OCI-LY1 (cell line): Measurements from ENCODE around the gene RASD1.

ENCODE experiments used
- H2AFZ ChIP-seq: fragments of 200-600 bp; sonication (generic), shearing (Covaris generic); 2 replicates; pipeline ENCODE4 v1.6.0; 2014; ENCODE audit warnings: antibody characterized with exemption, mild to moderate bottlenecking, low read length
- H3F3A ChIP-seq: fragments of 200-600 bp; sonication (generic), shearing (Covaris generic); 2 replicates; pipeline ENCODE4 v1.6.0; 2014; ENCODE audit warnings: mild to moderate bottlenecking, antibody characterized with exemption, low read length, moderate library complexity; ENCODE audit not compliant: insufficient read depth
- H3K27ac ChIP-seq: fragments of 200-600 bp; sonication (generic); 2 replicates; pipeline ENCODE4 v1.5.1; 2014; ENCODE audit warnings: low read length, mixed run types, mild to moderate bottlenecking, low read depth; ENCODE audit not compliant: poor library complexity, severe bottlenecking
- H3K27me3 ChIP-seq: fragments of 200-600 bp; sonication (generic); 2 replicates; pipeline ENCODE4 v1.6.0; 2014; ENCODE audit warnings: antibody characterized with exemption, mild to moderate bottlenecking, low read length, moderate library complexity; ENCODE audit not compliant: insufficient read depth
- H3K36me3 ChIP-seq: fragments of 200-600 bp; sonication (generic); 2 replicates; pipeline ENCODE4 v1.6.1; 2014; ENCODE audit warnings: mild to moderate bottlenecking, antibody characterized with exemption, low read length, moderate library complexity, mixed read lengths; ENCODE audit not compliant: insufficient read depth
- H3K4me1 ChIP-seq: fragments of 200-600 bp; sonication (generic); 2 replicates; pipeline ENCODE4 v1.5.1; 2014; ENCODE audit warnings: mild to moderate bottlenecking, low read length, moderate library complexity; ENCODE audit not compliant: insufficient read depth, severe bottlenecking
- H3K4me2 ChIP-seq: fragments of 200-600 bp; sonication (generic), shearing (Covaris generic); 2 replicates; pipeline ENCODE4 v1.6.1; 2014; ENCODE audit warnings: low read length
- H3K4me3 ChIP-seq: fragments of 200-600 bp; sonication (generic); 2 replicates; pipeline ENCODE4 v1.5.1; 2014; ENCODE audit warnings: low read length, low read depth, mild to moderate bottlenecking, mixed read lengths; ENCODE audit not compliant: poor library complexity, severe bottlenecking
- H3K79me2 ChIP-seq: fragments of 200-600 bp; shearing (Covaris generic); 2 replicates; pipeline ENCODE4 v1.6.1; 2016; ENCODE audit warnings: mixed run types, low read length, mixed read lengths; ENCODE audit not compliant: insufficient read depth
- H3K9ac ChIP-seq: fragments of 200-600 bp; sonication (generic), shearing (Covaris generic); 2 replicates; pipeline ENCODE4 v1.6.1; 2014; ENCODE audit warnings: mild to moderate bottlenecking, low read length, mixed read lengths
- H3K9me2 ChIP-seq: fragments of 200-600 bp; sonication (generic), shearing (Covaris generic); 2 replicates; pipeline ENCODE4 v1.6.1; 2014; ENCODE audit warnings: low read depth, mild to moderate bottlenecking, low read length, mixed read lengths
- H3K9me3 ChIP-seq: fragments of 200-600 bp; shearing (Covaris generic); 2 replicates; pipeline ENCODE4 v1.6.1; 2014; ENCODE audit warnings: low read length, mixed read lengths
- H4K20me1 ChIP-seq: fragments of 200-600 bp; sonication (generic), shearing (Covaris generic); 2 replicates; pipeline ENCODE4 v1.6.0; 2016; ENCODE audit warnings: mild to moderate bottlenecking, low read length; ENCODE audit not compliant: insufficient read depth
- CTCF ChIP-seq: fragments of 200-600 bp; sonication (generic), shearing (Covaris generic); IDR thresholded peaks from 2 replicates; pipeline ENCODE4 v1.5.1; 2017; ENCODE audit warnings: mild to moderate bottlenecking, antibody characterized with exemption, low read length, moderate library complexity, mixed read lengths
- EZH2 ChIP-seq: fragments of 200-600 bp; sonication (generic), shearing (Covaris generic); IDR thresholded peaks from 2 replicates; pipeline ENCODE4 v1.8.0; 2017; ENCODE audit warnings: borderline replicate concordance, mixed run types, mild to moderate bottlenecking, antibody characterized with exemption, low read length, moderate library complexity, mixed read lengths

RASD1 gene

DNA sequence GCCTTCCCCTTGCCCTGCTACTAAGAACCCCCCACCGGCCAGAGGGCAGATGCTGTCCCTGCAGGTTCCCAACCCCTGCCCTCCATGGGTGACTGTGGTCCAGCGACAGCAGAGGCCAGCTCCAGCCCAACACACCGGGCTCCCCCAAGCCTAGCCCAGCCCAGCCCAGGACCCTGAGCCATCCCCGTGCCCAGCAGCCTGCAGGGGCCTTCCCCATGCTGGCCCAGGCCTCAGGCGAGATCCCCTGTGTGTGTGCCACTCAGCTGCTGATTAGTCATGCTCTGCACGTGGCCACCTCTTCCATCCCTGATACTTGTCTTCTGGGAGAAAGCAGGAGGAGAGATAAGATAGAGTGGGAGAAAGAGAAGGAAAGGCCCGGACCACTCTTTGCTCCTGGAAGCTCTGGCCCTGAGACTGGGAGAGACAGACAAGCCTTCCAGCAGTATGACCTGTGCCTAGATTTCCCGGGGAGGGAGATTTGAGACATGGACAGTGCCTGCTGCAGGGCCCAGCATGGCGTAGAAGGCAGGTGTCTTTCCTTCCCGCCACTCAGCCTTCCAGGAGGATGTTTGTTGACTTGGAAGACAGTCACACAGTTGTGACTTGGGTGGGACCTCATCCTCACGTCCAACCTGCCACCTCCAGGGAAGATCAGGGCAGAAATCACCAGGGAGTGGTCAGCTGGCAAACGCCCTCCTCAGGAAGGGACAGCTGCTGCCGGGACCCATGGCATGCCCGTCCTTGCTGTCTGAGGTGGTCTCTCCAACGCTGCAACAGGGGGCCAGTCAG, 41.3 kb upstream of the RASD1 start:
- no peak for TF ChIP-seq EZH2
- no peaks in the 10 kb centered on the region for H3K9me2 ChIP-seq
- H3K9me3 ChIP-seq, result no peaks in the 10 kb centered on the region
- peaks cover 7% of the 10 kb centered on the region; the same call in 1 of the 2 replicates for H3K27me3 ChIP-seq
- no peak overlapping the region for H3K4me2 ChIP-seq
- H3F3A ChIP-seq, result no peaks in the 10 kb centered on the region
- H3K27ac ChIP-seq, result no peak overlapping the region
- H3K79me2 ChIP-seq, result no peaks in the 10 kb centered on the region
- no peaks in the 10 kb centered on the region for H3K36me3 ChIP-seq
- H3K9ac ChIP-seq, result no peak overlapping the region
- H3K4me3 ChIP-seq, result no peak overlapping the region
- no peaks in the 10 kb centered on the region for H3K4me1 ChIP-seq
- H4K20me1 ChIP-seq, result no peaks in the 10 kb centered on the region
- no peak overlapping the region for H2AFZ ChIP-seq

GRCh38 chr17:17536702-17537101, 40.5 kb upstream of the RASD1 start:
- Histone ChIP-seq H3K4me2 (no peak overlapping the region), H3K79me2 (no peaks in the 10 kb centered on the region), H4K20me1 (no peaks in the 10 kb centered on the region), H3K27me3 (peaks cover 7% of the 10 kb centered on the region; the same call in 1 of the 2 replicates), H3F3A (no peaks in the 10 kb centered on the region), H3K4me1 (no peaks in the 10 kb centered on the region), H3K4me3 (no peak overlapping the region), H3K27ac (no peak overlapping the region), H3K9me2 (no peaks in the 10 kb centered on the region), H2AFZ (no peak overlapping the region), H3K9ac (no peak overlapping the region), H3K9me3 (no peaks in the 10 kb centered on the region), H3K36me3 (no peaks in the 10 kb centered on the region)
- no peak for TF ChIP-seq EZH2
- no peak for TF ChIP-seq CTCF

GRCh38 chr17:17535957-17536356, 39.8 kb upstream of the RASD1 start:
- no peaks in the 10 kb centered on the region for H3K79me2 ChIP-seq
- no peak overlapping the region for H3K4me3 ChIP-seq
- no peak overlapping the region for H3K27ac ChIP-seq
- H3F3A ChIP-seq, result no peaks in the 10 kb centered on the region
- peaks cover 7% of the 10 kb centered on the region; the same call in 1 of the 2 replicates for H3K27me3 ChIP-seq
- no peak overlapping the region for H2AFZ ChIP-seq
- H3K9me2 ChIP-seq, result no peaks in the 10 kb centered on the region
- TF ChIP-seq CTCF (no peak), EZH2 (no peak)
- H4K20me1 ChIP-seq, result no peaks in the 10 kb centered on the region
- no peaks in the 10 kb centered on the region for H3K36me3 ChIP-seq
- H3K4me2 ChIP-seq, result no peak overlapping the region
- no peak overlapping the region for H3K9ac ChIP-seq
- H3K9me3 ChIP-seq, result no peaks in the 10 kb centered on the region
- H3K4me1 ChIP-seq, result no peaks in the 10 kb centered on the region
